ENCODE measurements around the gene CD248. TPM values are rescaled to one million over a fixed set of nuclear protein-coding genes. Genes with fewer than 3 reads are reported as not detected.

CD248 gene, protein sequence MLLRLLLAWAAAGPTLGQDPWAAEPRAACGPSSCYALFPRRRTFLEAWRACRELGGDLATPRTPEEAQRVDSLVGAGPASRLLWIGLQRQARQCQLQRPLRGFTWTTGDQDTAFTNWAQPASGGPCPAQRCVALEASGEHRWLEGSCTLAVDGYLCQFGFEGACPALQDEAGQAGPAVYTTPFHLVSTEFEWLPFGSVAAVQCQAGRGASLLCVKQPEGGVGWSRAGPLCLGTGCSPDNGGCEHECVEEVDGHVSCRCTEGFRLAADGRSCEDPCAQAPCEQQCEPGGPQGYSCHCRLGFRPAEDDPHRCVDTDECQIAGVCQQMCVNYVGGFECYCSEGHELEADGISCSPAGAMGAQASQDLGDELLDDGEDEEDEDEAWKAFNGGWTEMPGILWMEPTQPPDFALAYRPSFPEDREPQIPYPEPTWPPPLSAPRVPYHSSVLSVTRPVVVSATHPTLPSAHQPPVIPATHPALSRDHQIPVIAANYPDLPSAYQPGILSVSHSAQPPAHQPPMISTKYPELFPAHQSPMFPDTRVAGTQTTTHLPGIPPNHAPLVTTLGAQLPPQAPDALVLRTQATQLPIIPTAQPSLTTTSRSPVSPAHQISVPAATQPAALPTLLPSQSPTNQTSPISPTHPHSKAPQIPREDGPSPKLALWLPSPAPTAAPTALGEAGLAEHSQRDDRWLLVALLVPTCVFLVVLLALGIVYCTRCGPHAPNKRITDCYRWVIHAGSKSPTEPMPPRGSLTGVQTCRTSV
- total RNA-seq (0.83 and 0.96 TPM in 2 replicates), polyA plus RNA-seq (0.40 and 0.62 TPM in 2 replicates), polyA minus RNA-seq (0.86 and 1.2 TPM in 2 replicates)
- 0.51 TPM for total RNA-seq (2013)

DNA sequence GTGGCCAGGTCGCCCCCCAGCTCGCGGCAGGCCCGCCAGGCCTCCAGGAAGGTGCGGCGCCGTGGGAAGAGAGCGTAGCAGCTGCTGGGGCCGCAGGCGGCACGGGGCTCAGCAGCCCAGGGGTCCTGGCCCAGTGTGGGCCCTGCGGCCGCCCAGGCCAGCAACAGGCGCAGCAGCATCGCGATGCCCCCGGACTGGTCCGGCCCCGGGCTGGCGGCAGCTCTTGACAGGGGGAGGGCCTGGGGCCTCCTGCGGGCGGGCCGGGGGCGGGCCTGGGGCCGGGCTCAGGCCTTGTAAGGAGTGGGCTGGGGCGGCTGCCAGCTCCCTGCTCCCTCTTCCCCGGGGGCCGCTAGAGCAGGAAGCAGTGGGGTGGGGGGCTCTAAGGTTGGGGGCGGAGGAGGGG lies at the start of gene CD248:
Gene CD248 (minus strand): TSS at position 196 of the 403 bp plus-strand sequence. CDS start 17 bp downstream, at position 179.
- Mint-ChIP-seq H3K27ac (peak within 1 kb of the TSS; percentile 98), H3K4me1 (peaks cover 48% of the 10 kb centered on the region), H3K9me3 (ENCODE audit: insufficient read depth) (no peaks in the 10 kb centered on the region), H3K27me3 (no peaks in the 10 kb centered on the region), H3K4me3 (peak within 1 kb of the TSS; percentile 91)
- H4K20me1 ChIP-seq (ENCODE audit: control insufficient read depth, insufficient read depth, low read length, poor library complexity, severe bottlenecking) = no peaks in the 10 kb centered on the region
- H2AFZ ChIP-seq (ENCODE audit: insufficient read depth, low read depth, low read length, poor library complexity, severe bottlenecking) = peak within 1 kb of the TSS; percentile 50
- no peak for DNase-seq
- H3K27me3 ChIP-seq (replicated peaks in 1 of 4; ENCODE audit: control extremely low read depth in 1 of 4, control insufficient read depth in 3 of 4, insufficient read depth in 4 of 4, low read length in 3 of 4) = no peaks in the 10 kb centered on the region
- ChIA-PET CTCF (interaction anchor here (0.9 to 2.0 kb wide), 4 partner anchors 7 to 28 kb away, joined by 3 to 6 read pairs (median 5); partner anchors contain the start of gene YIF1A), POLR2A (interaction anchor here (0.6 to 1.4 kb wide), 7 partner anchors 28 to 440 kb away, joined by 3 to 7 read pairs (median 5); partner anchors contain the start of gene SLC29A2)
- H3K79me2 ChIP-seq (ENCODE audit: control insufficient read depth, insufficient read depth, low read length) = no peaks in the 10 kb centered on the region
- TF ChIP-seq, protein P1, sequence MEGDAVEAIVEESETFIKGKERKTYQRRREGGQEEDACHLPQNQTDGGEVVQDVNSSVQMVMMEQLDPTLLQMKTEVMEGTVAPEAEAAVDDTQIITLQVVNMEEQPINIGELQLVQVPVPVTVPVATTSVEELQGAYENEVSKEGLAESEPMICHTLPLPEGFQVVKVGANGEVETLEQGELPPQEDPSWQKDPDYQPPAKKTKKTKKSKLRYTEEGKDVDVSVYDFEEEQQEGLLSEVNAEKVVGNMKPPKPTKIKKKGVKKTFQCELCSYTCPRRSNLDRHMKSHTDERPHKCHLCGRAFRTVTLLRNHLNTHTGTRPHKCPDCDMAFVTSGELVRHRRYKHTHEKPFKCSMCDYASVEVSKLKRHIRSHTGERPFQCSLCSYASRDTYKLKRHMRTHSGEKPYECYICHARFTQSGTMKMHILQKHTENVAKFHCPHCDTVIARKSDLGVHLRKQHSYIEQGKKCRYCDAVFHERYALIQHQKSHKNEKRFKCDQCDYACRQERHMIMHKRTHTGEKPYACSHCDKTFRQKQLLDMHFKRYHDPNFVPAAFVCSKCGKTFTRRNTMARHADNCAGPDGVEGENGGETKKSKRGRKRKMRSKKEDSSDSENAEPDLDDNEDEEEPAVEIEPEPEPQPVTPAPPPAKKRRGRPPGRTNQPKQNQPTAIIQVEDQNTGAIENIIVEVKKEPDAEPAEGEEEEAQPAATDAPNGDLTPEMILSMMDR (IDR thresholded peaks at IDR 0.05) = no peak
- no peak for TF ChIP-seq EZH2 (IDR thresholded peaks at IDR 0.05; ENCODE audit: borderline replicate concordance, insufficient read depth, low read depth, low read length, poor library complexity, severe bottlenecking)
- peak within 1 kb of the TSS; percentile 47 for H3K9ac ChIP-seq (ENCODE audit: low read length)
- H3K36me3 ChIP-seq (replicated peaks in 1 of 2; ENCODE audit: control extremely low read depth in 1 of 2, control insufficient read depth in 1 of 2, extremely low read depth in 1 of 2, insufficient read depth in 2 of 2, low read length in 1 of 2) = no peaks in the 10 kb centered on the region
- peak within 1 kb of the TSS in 4 of 5 experiments; percentile 6 to 51 (median 20) for H3K4me3 ChIP-seq (ENCODE audit: control extremely low read depth in 1 of 5, extremely low read depth in 1 of 5, insufficient read depth in 1 of 5, low read depth in 2 of 5, low read length in 4 of 5)
- H3K9me3 ChIP-seq (ENCODE audit: control extremely low read depth in 1 of 3, control insufficient read depth in 2 of 3, insufficient read depth in 1 of 3, low read length in 2 of 3) = no peaks in the 10 kb centered on the region
- peak within 1 kb of the TSS; percentile 76 to 95 for H3K27ac ChIP-seq (ENCODE audit: low read length in 2 of 2)
- ATAC-seq (ENCODE audit: low read depth) = no peak
- peaks cover 35 to 40% of the 10 kb centered on the region in 2 donors for H3K4me1 ChIP-seq (ENCODE audit: control insufficient read depth in 2 of 2, insufficient read depth in 2 of 2, low read length in 2 of 2)
- intact Hi-C loops (cut with micrococcal nuclease) = no loop called here
- H3K4me2 ChIP-seq (replicated peaks; ENCODE audit: low read depth, low read length, poor library complexity, severe bottlenecking) = peak within 1 kb of the TSS; percentile 77
- 17% methylated on average over 22 of the region's 29 CpGs for WGBS (ENCODE audit: insufficient coverage)
